Fibroblast of lung (primary cell): ENCODE data around the gene PLB1. TPM values are rescaled to one million over a fixed set of nuclear protein-coding genes. Genes with fewer than 3 reads are reported as not detected.

Experiments
- DNase-seq, 2 donors: peaks; one replicate each; pipeline versions ENCODE4 v3.0.0 to v3.0.0-alpha.2; 2010; ENCODE audit warnings: low read depth in 2 of 2
- H2AFZ ChIP-seq: 2 replicates; pipeline ENCODE4 v1.5.1; 2012; ENCODE audit warnings: low read length, control low read depth, inconsistent platforms
- H3K27ac ChIP-seq: 2 replicates; pipeline ENCODE4 v1.5.1; 2011; ENCODE audit warnings: low read length, control low read depth; ENCODE audit not compliant: insufficient read depth
- H3K27me3 ChIP-seq: 2 replicates; pipeline ENCODE4 v1.5.1; 2011; ENCODE audit warnings: mild to moderate bottlenecking, low read length; ENCODE audit not compliant: control insufficient read depth, insufficient read depth
- H3K36me3 ChIP-seq: 2 replicates; pipeline ENCODE4 v1.5.1; 2011; ENCODE audit warnings: low read length; ENCODE audit not compliant: control insufficient read depth, insufficient read depth
- H3K4me1 ChIP-seq: 2 replicates; pipeline ENCODE4 v1.5.1; 2011; ENCODE audit warnings: low read length; ENCODE audit not compliant: control insufficient read depth, insufficient read depth; ENCODE audit errors: extremely low read depth
- H3K4me2 ChIP-seq: 2 replicates; pipeline ENCODE4 v1.5.1; 2011; ENCODE audit warnings: low read length, control low read depth; ENCODE audit not compliant: insufficient read depth; ENCODE audit errors: extremely low read depth
- H3K4me3 ChIP-seq, 4 experiments: fragments of 200-600 bp in 1 of 4; sonication (generic) in 1 of 4; replicated peaks in 1 of 4; 2 replicates each; pipeline ENCODE4 v1.5.1; 2011 to 2016; ENCODE audit warnings: low read length in 4 of 4, low read depth in 3 of 4, mild to moderate bottlenecking in 3 of 4, control low read depth in 2 of 4, inconsistent platforms in 1 of 4, mixed read lengths in 1 of 4; ENCODE audit not compliant: insufficient read depth in 1 of 4; ENCODE audit errors: control extremely low read depth in 1 of 4
- H3K79me2 ChIP-seq: 2 replicates; pipeline ENCODE4 v1.5.1; 2012; ENCODE audit warnings: mild to moderate bottlenecking, low read length, inconsistent platforms; ENCODE audit not compliant: control insufficient read depth, insufficient read depth
- H3K9ac ChIP-seq: 2 replicates; pipeline ENCODE4 v1.5.1; 2011; ENCODE audit warnings: mild to moderate bottlenecking, low read length, control low read depth; ENCODE audit not compliant: insufficient read depth
- H3K9me3 ChIP-seq: 2 replicates; pipeline ENCODE4 v1.5.1; 2012; ENCODE audit warnings: low read depth, low read length; ENCODE audit not compliant: control insufficient read depth, insufficient read depth
- H4K20me1 ChIP-seq: 2 replicates; pipeline ENCODE4 v1.5.1; 2011; ENCODE audit warnings: low read length; ENCODE audit not compliant: control insufficient read depth, insufficient read depth; ENCODE audit errors: extremely low read depth
- CTCF ChIP-seq, 2 donors: IDR thresholded peaks in 1 of 2; conservative IDR thresholded peaks in 1 of 2; 1 replicate in 1 of 2; 2 replicates in 1 of 2; pipeline ENCODE4 v1.5.1; 2011 to 2012; ENCODE audit warnings: low read length in 2 of 2, control low read depth in 1 of 2, inconsistent platforms in 1 of 2, low read depth in 1 of 2, mild to moderate bottlenecking in 1 of 2
- EZH2 ChIP-seq: IDR thresholded peaks from 2 replicates; pipeline ENCODE4 v1.5.1; 2012; ENCODE audit warnings: low read length, control low read depth, mild to moderate bottlenecking; ENCODE audit errors: missing control alignments
- polyA plus RNA-seq, 2 donors: library from polyadenylated mRNA; depleted of rRNA in 1 of 2; stranded (reverse) in 1 of 2; unstranded in 1 of 2; fragments of >200 nt; gene quantifications; 2 replicates each; pipeline ENCODE4 v1.2.1, GENCODE V29; 2011 to 2012; ENCODE audit warnings: missing spikeins in 1 of 2
- total RNA-seq: library from RNA; depleted of rRNA; stranded (reverse); fragments of >200 nt; gene quantifications from 2 replicates; pipeline ENCODE4 v1.2.1, GENCODE V29; 2014

Gene PLB1
- total and polyA plus RNA-seq, 2 donors (not counting 1 experiment from before 2014, with no cell fraction given) = 0.70 to 1.8 TPM

GRCh38 chr2:28637066-28638047 is 141.5 kb downstream of the PLB1 start:
- no peak overlapping the region for H3K4me3 ChIP-seq
- TF ChIP-seq CTCF (conservative IDR thresholded peaks at IDR 0.05 in 1 of 2, IDR thresholded peaks at IDR 0.05 in 1 of 2; ENCODE audit: low read depth in 1 of 2, low read length in 2 of 2) = no peak
- TF ChIP-seq EZH2 = no peak
- H3K27me3 ChIP-seq = no peaks in the 10 kb centered on the region
- H3K4me2 ChIP-seq = no peak overlapping the region
- H3K9ac ChIP-seq = no peak overlapping the region
- no peaks in the 10 kb centered on the region for H4K20me1 ChIP-seq
- H3K36me3 ChIP-seq = no peaks in the 10 kb centered on the region
- H3K27ac ChIP-seq = no peak overlapping the region
- no peaks in the 10 kb centered on the region for H3K9me3 ChIP-seq
- H3K4me1 ChIP-seq = no peaks in the 10 kb centered on the region
- no peak overlapping the region for H2AFZ ChIP-seq
- no peak for DNase-seq
- H3K79me2 ChIP-seq = no peaks in the 10 kb centered on the region

- no peak for DNase-seq
- H3K4me2 ChIP-seq = no peak overlapping the region
- no peaks in the 10 kb centered on the region for H3K27me3 ChIP-seq
- no peak overlapping the region for H3K9ac ChIP-seq
- no peak overlapping the region for H3K27ac ChIP-seq
- H3K4me1 ChIP-seq = no peaks in the 10 kb centered on the region
- H3K4me3 ChIP-seq = no peak overlapping the region
- TF ChIP-seq EZH2 (no peak), CTCF (conservative IDR thresholded peaks at IDR 0.05 in 1 of 2, IDR thresholded peaks at IDR 0.05 in 1 of 2; ENCODE audit: low read depth in 1 of 2, low read length in 2 of 2) (no peak)
- H2AFZ ChIP-seq = no peak overlapping the region
- no peaks in the 10 kb centered on the region for H3K36me3 ChIP-seq
- H3K9me3 ChIP-seq = no peaks in the 10 kb centered on the region
- H3K79me2 ChIP-seq = no peaks in the 10 kb centered on the region
- H4K20me1 ChIP-seq = no peaks in the 10 kb centered on the region
These were observed 142.2 kb downstream of the PLB1 start for GRCh38 chr2:28638102-28638501.

GRCh38 chr2:28639092-28639691 is 143.3 kb downstream of the PLB1 start:
- H3K36me3 ChIP-seq = no peaks in the 10 kb centered on the region
- H2AFZ ChIP-seq = no peak overlapping the region
- no peaks in the 10 kb centered on the region for H4K20me1 ChIP-seq
- H3K9ac ChIP-seq = no peak overlapping the region
- TF ChIP-seq EZH2 (no peak), CTCF (conservative IDR thresholded peaks at IDR 0.05 in 1 of 2, IDR thresholded peaks at IDR 0.05 in 1 of 2; ENCODE audit: low read depth in 1 of 2, low read length in 2 of 2) (no peak)
- H3K27me3 ChIP-seq = no peaks in the 10 kb centered on the region
- no peaks in the 10 kb centered on the region for H3K9me3 ChIP-seq
- DNase-seq = no peak
- H3K4me3 ChIP-seq = no peak overlapping the region
- no peaks in the 10 kb centered on the region for H3K79me2 ChIP-seq
- no peak overlapping the region for H3K4me2 ChIP-seq
- no peaks in the 10 kb centered on the region for H3K4me1 ChIP-seq
- H3K27ac ChIP-seq = no peak overlapping the region
